T-helper 17 cell (primary cell): ENCODE data around the gene GON7. TPM values are rescaled to one million over a fixed set of nuclear protein-coding genes. Genes with fewer than 3 reads are reported as not detected.
"Not testable (repeated sequence)": the region's sequence is repeated elsewhere in the genome, so short reads cannot be mapped to it uniquely, and the experiment has no call there.

Experiments used
- ATAC-seq: fragments of 150-1000 bp; cut with Tn5 transposase; 2 replicates; pipeline ENCODE4 v1.10.0; 2021; ENCODE audit warnings: mild to moderate bottlenecking, moderate library complexity
- DNase-seq, 3 donors: peaks; one replicate each; pipeline versions ENCODE4 v3.0.0 to v3.0.0-alpha.2; 2020 to 2021
- H3K9me3 ChIP-seq: one replicate; pipeline ENCODE4 v1.7.0; 2013; ENCODE audit warnings: low read length, mild to moderate bottlenecking; ENCODE audit not compliant: control insufficient read depth, poor library complexity, severe bottlenecking
- H3K27ac Mint-ChIP-seq: one replicate; pipeline ENCODE4 v1.8.0; 2022; ENCODE audit warnings: mild to moderate bottlenecking, moderate library complexity, mixed read lengths
- H3K27me3 Mint-ChIP-seq: one replicate; pipeline ENCODE4 v1.8.0; 2022; ENCODE audit warnings: mixed read lengths
- H3K36me3 Mint-ChIP-seq: one replicate; pipeline ENCODE4 v1.8.0; 2022; ENCODE audit warnings: low read depth, mixed read lengths
- H3K4me1 Mint-ChIP-seq: one replicate; pipeline ENCODE4 v1.8.0; 2022; ENCODE audit warnings: mild to moderate bottlenecking, mixed read lengths
- H3K4me3 Mint-ChIP-seq: one replicate; pipeline ENCODE4 v1.8.0; 2022; ENCODE audit warnings: mild to moderate bottlenecking, moderate library complexity, mixed read lengths
- total RNA-seq, 4 donors: library from RNA in 2 of 4; stranded (reverse) in 2 of 4; gene quantifications; one replicate each; pipeline ENCODE4 v1.2.3 and lab custom pipeline; 2022 to 2026

The GON7 gene
- total RNA-seq, 2 donors from 2014 or later = 3.1 to 6.7 TPM

DNA sequence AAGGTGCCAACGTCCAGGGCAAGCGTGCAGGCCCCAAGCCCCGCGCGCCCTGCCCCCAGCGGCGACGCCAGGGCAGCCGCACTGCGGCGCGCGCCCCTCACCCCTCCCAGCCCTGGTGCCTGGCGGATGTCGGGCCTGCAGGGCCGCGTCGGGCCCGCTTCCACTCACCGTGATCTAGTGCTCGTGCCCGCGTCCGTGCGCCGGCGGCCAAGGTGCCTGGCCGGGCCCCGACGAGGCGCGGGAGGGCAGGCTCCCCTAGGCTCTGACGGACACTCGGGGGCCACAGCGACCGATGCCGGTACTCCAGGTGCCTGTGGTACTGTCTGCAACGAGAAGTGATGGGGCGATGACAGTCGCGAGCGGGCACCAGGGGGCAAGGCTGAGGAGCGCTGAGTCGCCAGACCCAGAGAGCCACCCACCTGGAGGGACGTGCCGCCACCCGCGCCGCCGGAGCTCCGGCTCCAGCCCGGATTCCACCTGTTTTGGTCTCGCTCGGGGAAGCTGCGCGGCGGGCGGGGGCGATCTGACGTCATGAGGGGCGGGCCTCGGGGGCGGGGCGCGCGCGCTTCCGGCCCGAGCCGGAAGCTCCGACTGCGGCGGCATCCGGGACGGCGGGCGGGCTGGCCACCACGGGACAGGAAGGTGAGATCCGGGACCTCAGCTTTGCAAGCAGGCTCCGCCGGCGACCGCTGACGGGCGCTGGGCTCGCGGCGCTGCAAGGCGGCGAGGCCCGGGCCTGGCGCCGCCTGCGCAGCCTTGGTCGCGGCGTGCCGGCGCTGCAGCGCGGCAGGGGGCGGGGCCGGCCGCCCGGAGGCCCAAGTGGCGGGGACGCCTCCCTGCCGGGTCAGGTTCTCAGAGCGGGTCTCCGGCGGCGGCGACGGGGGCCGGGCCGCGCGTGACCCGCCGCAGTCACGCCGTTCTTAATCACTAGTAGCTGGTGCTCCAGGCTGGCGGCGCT lies 22.2 kb downstream of the GON7 start, which contains the start of the genes LYSET and MOAP1:
Gene LYSET, plus strand, starts transcription at position 927 of the 958 bp plus-strand sequence. CDS start 89 bp downstream, outside the sequence.
Gene MOAP1, minus strand, starts transcription at position 507 of the 958 bp plus-strand sequence. CDS start 655 bp downstream, outside the sequence.
- peak within 1 kb of the TSS; percentile 93 for H3K27ac Mint-ChIP-seq
- peak within 1 kb of the TSS; percentile 94 for H3K4me3 Mint-ChIP-seq
- H3K9me3 ChIP-seq = no peaks in the 10 kb centered on the region
- ATAC-seq (peak; percentile 92), DNase-seq (peak; percentile 86 to 94 (median 91))
- H3K36me3 Mint-ChIP-seq = peaks cover 4% of the 10 kb centered on the region
- H3K27me3 Mint-ChIP-seq = no peaks in the 10 kb centered on the region
- peaks cover 30% of the 10 kb centered on the region for H3K4me1 Mint-ChIP-seq

- no peaks in the 10 kb centered on the region for H3K9me3 ChIP-seq
- peaks cover 27% of the 10 kb centered on the region for H3K4me1 Mint-ChIP-seq
- DNase-seq (no peak), ATAC-seq (no peak)
- no peaks in the 10 kb centered on the region for H3K27me3 Mint-ChIP-seq
- peaks cover 4% of the 10 kb centered on the region for H3K36me3 Mint-ChIP-seq
- peak overlapping the region; percentile 94 for H3K4me3 Mint-ChIP-seq
- H3K27ac Mint-ChIP-seq = peak overlapping the region; percentile 93
These were observed 23.1 kb downstream of the GON7 start for GRCh38 chr14:93183596-93184317.

DNA sequence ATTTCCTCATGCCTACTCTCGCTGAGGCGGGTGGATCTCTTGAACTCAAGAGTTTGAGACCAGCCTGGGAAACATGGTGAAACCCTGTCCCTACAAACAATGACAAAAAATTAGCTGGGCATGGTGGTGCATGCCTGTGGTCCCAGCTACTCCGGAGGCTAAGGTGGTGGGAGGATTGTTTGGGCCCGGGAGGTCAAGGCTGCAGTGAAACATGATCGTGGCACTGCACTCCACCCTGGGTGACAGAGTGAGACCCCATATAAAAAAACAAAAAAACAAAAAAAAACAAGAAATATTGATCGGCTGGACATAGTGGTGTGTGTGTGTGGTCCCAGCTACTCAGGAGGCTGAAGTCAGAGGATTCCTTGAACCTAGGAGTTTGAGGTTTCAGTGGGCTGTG lies 31.4 kb downstream of the GON7 start:
- peaks cover 2% of the 10 kb centered on the region for H3K4me1 Mint-ChIP-seq

GRCh38 chr14:93174731-93175130 lies 32.1 kb downstream of the GON7 start:
- H3K4me1 Mint-ChIP-seq, H3K9me3 ChIP-seq, DNase-seq, H3K27ac Mint-ChIP-seq, ATAC-seq, H3K27me3 Mint-ChIP-seq, H3K4me3 Mint-ChIP-seq, H3K36me3 Mint-ChIP-seq: not testable (repeated sequence)

More for the DNA sequence above, 31.4 kb downstream of the GON7 start:
- H3K4me3 Mint-ChIP-seq = no peak overlapping the region
- no peaks in the 10 kb centered on the region for H3K36me3 Mint-ChIP-seq
- DNase-seq (no peak), ATAC-seq (no peak)
- H3K9me3 ChIP-seq = no peaks in the 10 kb centered on the region
- peak overlapping the region; percentile 43 for H3K27ac Mint-ChIP-seq
- peaks cover 9% of the 10 kb centered on the region for H3K27me3 Mint-ChIP-seq

DNA sequence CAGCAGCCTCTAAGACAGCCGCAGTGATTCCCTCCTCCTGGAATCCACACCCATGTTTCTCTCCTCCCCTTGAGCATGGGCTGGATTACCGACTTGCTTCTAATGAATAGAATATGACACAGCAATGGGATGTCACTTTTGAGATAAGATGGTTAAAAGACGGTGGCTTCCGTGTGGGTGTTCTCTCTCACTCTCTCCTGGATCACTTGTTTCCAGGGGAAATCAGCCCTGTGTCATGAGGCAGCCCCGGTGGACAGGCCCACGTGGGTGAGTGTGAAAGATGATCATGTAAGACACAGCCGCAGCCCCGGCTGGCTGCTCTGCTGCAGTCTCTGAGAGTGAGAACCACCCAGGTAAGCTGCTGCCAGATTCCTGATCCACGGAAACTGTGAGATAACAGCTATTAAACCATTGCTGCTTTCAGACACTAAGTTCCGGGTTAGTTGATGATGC lies 32.9 kb downstream of the GON7 start:
- Mint-ChIP-seq H3K27ac (no peak overlapping the region), H3K36me3 (no peaks in the 10 kb centered on the region), H3K4me1 (peaks cover 2% of the 10 kb centered on the region), H3K4me3 (no peak overlapping the region), H3K27me3 (peaks cover 9% of the 10 kb centered on the region)
- DNase-seq = no peak
- no peak for ATAC-seq
- H3K9me3 ChIP-seq = no peaks in the 10 kb centered on the region

GRCh38 chr14:93171376-93171775 lies 35.5 kb downstream of the GON7 start:
- peaks cover 9% of the 10 kb centered on the region for H3K27me3 Mint-ChIP-seq
- H3K4me1 Mint-ChIP-seq = no peaks in the 10 kb centered on the region
- no peaks in the 10 kb centered on the region for H3K9me3 ChIP-seq
- H3K4me3 Mint-ChIP-seq = no peak overlapping the region
- ATAC-seq (no peak), DNase-seq (no peak)
- H3K27ac Mint-ChIP-seq = peak overlapping the region; percentile 57
- no peaks in the 10 kb centered on the region for H3K36me3 Mint-ChIP-seq

GRCh38 chr14:93170141-93170540 lies 36.7 kb downstream of the GON7 start:
- H3K4me1 Mint-ChIP-seq = not testable (repeated sequence)

GRCh38 chr14:93169619-93170018 lies 37.2 kb downstream of the GON7 start:
- not testable (repeated sequence) for DNase-seq, H3K36me3 Mint-ChIP-seq, H3K27me3 Mint-ChIP-seq, H3K27ac Mint-ChIP-seq, ATAC-seq, H3K4me3 Mint-ChIP-seq, H3K4me1 Mint-ChIP-seq, H3K9me3 ChIP-seq

More at GRCh38 chr14:93170141-93170540, 36.7 kb downstream of the GON7 start:
- H3K9me3 ChIP-seq, H3K4me3 Mint-ChIP-seq, H3K27ac Mint-ChIP-seq, DNase-seq, ATAC-seq, H3K36me3 Mint-ChIP-seq, H3K27me3 Mint-ChIP-seq: not testable (repeated sequence)

DNA sequence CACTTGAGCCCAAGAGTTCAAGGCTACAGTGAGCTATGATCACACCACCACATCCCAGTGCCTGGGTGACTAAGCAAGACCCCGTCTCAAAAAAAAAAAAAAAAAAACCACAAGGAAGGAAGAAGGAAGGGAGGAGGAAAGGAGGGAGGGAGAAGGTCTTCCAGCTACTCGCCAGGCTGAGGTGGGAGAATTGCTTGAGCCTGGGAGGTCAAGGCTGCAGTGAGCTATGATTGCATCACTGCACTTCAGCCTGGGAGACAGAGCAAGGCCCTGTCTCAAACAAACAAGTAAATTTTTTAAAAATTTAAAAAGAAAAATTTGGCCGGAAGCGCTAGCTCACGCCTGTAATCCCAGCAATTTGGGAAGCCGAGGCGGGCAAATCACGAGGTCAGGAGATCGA lies 38.3 kb downstream of the GON7 start:
- H3K4me3 Mint-ChIP-seq, H3K9me3 ChIP-seq, H3K27ac Mint-ChIP-seq, H3K4me1 Mint-ChIP-seq, H3K36me3 Mint-ChIP-seq, H3K27me3 Mint-ChIP-seq, ATAC-seq, DNase-seq: not testable (repeated sequence)

- not testable (repeated sequence) for H3K36me3 Mint-ChIP-seq, H3K4me3 Mint-ChIP-seq
These were observed 41.3 kb downstream of the GON7 start for GRCh38 chr14:93165271-93166265.

DNA sequence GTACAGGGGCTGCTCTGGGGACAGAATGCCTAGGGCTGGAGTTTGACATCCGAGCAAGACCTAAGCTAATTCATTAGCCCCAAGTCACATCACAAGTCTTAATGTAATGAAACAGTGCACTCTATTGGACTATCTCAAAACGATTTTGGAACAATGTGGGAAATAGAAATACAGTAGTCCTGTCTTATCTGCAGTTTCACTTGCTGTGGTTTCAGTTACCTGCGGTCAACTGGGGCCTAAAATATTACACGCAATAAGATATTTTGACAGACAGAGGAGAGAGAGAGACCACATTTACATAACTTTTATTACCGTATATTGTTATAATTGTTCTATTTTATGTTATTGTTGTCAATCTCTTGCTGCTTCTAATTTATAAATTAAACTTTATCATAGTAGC lies 43.3 kb downstream of the GON7 start:
- H3K27ac Mint-ChIP-seq = no peak overlapping the region
- H3K36me3 Mint-ChIP-seq = no peaks in the 10 kb centered on the region
- no peaks in the 10 kb centered on the region for H3K27me3 Mint-ChIP-seq
- no peaks in the 10 kb centered on the region for H3K9me3 ChIP-seq
- no peaks in the 10 kb centered on the region for H3K4me1 Mint-ChIP-seq
- no peak overlapping the region for H3K4me3 Mint-ChIP-seq
- DNase-seq = no peak
- ATAC-seq = no peak

More at GRCh38 chr14:93165271-93166265, 41.3 kb downstream of the GON7 start:
- H3K4me1 Mint-ChIP-seq, H3K27me3 Mint-ChIP-seq, H3K9me3 ChIP-seq, DNase-seq, H3K27ac Mint-ChIP-seq, ATAC-seq: not testable (repeated sequence)

GRCh38 chr14:93161411-93161940 lies 45.4 kb downstream of the GON7 start:
- no peak overlapping the region for H3K4me3 Mint-ChIP-seq
- H3K36me3 Mint-ChIP-seq = no peaks in the 10 kb centered on the region
- H3K27me3 Mint-ChIP-seq = no peaks in the 10 kb centered on the region
- H3K27ac Mint-ChIP-seq = no peak overlapping the region
- no peaks in the 10 kb centered on the region for H3K9me3 ChIP-seq
- ATAC-seq (no peak), DNase-seq (no peak)
- H3K4me1 Mint-ChIP-seq = no peaks in the 10 kb centered on the region
